DMS114 treated with DMSO at 0.1 percent for 48 hours (cell line): ENCODE measurements around the gene MEF2D.

Experiments
- DNase-seq: peaks from one replicate; lab custom pipeline; 2025; ENCODE audit not compliant: unreplicated experiment; lab: John Stamatoyannopoulos, UW

Gene MEF2D

GRCh38 chr1:156525071-156525501 is 24.5 kb upstream of the MEF2D start:
- DNase-seq = no peak

DNA sequence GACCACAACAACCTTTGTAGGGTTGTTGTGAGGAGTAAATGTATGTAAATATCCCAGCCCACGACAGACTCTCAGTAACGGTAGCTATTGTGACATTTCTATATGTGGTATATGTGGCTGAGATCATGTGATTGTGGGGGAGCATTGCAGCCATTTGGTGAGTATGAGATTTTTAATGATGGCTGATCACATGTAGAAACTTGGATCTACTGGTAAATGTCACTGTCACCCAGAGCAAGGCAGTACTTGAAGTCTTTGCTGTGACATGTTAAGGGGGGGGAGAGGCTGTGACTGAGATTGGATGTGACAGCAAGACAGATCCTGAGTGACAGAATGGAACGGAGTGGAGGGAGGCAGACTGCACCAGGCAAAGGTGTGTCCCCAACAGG is 23.9 kb upstream of the MEF2D start:
- DNase-seq = no peak

- no peak for DNase-seq
Measured at GRCh38 chr1:156523801-156524480, 23.4 kb upstream of the MEF2D start.

DNA sequence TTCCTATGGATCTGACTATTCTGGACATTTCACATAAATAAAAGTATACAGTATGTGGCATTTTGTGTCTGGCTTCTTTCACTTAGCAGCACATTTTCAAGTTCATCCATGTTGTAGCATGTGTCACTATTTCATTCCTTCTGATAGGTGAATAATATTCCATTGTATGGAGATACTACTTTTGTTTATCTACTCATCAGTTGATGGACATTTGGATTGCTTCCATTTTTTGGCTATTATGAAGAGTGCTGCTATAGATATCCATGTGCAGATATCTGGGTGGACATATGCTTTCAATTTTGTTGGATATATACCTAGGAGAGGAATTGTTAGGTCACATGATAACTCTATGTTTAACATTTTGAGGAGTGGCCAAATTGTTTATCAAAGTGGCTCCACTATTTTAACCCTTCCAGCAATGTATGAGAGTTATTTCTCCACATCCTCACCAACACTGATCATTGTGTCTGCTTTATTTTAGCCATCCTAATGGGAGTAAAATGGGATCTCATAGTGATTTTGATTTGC is 21.9 kb upstream of the MEF2D start:
- no peak for DNase-seq

- DNase-seq = no peak
Measured at GRCh38 chr1:156517748-156518147, 17.2 kb upstream of the MEF2D start.

- DNase-seq = no peak
Measured at GRCh38 chr1:156516821-156517220, 16.2 kb upstream of the MEF2D start.

DNA sequence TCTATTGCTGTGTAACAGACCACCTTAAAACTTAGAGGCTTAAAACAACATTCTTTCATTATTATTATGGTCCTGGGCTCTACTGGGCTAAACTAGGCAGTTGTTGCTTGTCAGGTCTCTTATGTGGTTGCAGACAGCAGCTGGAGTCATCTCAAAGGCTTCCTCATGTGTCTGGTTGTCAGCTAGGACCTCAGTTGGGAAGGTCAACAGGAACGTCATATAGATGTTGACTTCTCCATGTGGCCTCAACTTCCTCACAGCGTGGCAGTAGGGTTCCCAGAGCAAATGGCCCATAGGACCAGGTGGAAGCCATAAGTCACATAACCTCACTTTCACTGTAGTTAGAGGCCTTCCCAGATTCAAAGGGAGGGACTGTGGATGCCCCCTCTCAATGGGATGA is 15.4 kb upstream of the MEF2D start:
- no peak for DNase-seq

DNA sequence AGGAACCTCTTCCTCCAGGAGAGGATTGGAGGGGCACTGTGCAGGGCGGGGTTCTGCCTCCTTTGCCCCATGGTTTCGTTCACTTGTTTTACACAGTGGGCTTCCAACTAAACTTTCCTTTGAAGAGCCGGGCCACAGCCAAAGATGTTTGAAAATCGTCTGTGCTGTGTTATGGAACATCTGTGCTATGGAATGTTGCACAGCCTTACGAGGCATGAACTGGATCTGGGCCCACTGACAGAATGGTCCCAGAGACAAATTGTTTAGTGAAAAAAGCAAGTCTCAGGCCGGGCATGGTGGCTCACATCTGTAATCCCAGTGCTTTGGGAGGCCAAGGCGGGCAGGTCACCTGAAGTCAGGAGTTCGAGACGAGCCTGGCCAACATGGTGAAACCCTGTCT is 12.6 kb upstream of the MEF2D start:
- no peak for DNase-seq

DNA sequence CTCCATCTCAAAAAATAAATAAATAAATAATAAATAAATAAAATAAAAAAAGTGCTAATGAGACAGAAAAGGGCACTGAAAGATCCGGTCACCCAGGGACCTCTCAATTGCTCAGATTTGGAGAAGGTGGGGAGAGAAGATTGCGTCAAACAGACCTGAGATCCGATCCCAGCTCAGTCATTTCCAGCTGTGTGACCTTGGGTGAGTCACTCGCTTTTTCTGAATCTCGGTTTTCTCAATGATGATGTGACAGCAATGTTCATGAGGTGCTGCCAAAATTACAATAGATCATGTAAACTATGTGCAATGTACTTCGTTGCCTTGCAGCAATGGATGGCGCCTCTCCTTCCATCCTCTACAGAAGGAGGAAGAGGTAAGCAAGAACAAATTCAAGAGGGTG is 11.1 kb upstream of the MEF2D start:
- DNase-seq = no peak

- no peak for DNase-seq
Measured at GRCh38 chr1:156510709-156511108, 10.1 kb upstream of the MEF2D start.

DNA sequence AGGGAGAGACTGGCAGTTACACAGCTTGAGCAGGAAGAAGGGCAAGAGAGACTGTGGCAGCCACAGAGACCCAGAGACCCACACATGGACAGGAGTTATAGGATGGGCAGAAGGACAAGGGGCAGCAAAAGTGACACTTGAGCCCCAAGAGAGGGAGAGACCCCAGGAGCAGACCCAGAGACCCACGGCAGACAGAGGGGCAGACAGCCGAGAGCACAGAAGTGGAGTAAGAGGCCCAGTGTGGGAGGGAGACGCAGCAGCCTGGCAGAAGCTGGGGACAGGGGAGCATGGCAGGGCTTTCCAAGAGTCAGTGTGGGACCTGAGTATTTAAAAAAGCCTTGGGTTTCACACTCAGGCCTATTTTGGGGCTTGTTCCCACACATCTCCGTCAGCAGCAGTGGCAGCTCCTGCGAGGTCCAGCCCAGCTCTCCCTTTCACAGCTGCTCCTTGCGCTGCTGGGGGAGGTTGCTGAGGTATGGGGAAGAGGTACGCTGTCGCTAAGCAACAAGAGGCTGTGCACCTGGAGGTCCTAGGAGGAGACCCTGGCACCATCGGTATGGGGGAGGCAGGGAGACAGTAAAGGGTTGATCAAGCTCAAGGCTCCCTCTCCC is 9.0 kb upstream of the MEF2D start:
- DNase-seq = no peak

DNA sequence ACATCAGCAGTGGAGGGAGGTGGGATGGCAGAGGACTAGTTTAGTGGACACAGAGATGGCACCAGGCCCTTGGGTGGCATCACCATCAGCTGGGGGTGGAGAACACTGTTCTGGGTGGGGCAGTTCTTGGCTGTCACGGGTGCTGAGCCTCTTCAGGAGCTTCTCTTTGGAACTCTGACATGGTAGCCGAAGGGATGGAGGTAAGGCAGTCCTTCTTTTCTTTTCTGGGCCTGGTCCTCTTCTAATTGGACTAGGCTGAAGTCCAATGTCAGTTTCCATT is 8.3 kb upstream of the MEF2D start:
- DNase-seq = no peak

GRCh38 chr1:156508205-156508954 is 7.8 kb upstream of the MEF2D start:
- no peak for DNase-seq

DNA sequence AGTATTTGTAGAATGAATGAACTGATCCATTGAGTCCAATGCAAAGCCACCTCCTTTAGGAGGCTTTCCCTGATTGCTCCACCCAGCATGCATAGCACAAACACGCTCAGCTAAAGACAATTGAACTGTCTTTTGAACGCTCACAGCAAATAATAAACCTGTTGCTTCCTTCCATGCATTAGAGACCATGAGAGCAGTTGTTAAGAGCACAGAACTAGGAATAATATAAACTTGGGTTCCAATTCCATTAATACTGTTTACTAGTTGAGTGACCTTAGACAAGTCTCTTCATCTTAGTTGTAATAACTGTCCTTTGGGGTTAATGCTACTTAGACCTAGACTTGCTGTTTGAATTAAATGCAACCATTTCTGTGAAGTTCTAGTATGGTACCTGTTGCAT is 5.9 kb upstream of the MEF2D start:
- DNase-seq = no peak

DNA sequence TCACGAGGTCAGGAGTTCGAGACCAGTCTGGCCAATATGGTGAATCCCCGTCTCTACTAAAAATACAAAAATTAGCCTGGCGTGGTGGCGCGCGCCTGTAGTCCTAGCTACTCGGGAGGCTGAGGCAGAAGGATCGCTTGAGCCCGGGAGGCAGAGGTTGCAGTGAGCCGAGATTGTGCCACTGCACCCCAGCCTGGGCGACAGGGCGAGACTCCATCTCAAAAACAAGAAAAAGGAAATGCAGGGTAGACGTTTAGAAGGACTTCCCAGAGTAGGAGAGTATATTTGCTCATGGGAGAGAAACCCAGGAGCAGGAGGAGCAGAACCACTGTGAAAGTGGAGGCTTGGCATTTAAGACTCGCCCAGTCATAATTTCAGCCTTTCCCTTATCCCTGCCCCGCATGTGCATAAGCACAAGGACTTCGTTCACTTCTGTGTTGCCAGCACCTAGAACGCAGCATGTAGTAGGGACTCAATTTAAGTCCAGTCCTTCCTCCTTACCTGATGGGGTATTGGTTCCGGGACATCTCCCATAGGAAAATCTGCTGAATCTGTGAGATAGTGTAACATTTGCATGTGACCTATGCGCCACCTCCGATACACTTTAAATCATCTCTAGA is 5.2 kb upstream of the MEF2D start:
- no peak for DNase-seq

DNA sequence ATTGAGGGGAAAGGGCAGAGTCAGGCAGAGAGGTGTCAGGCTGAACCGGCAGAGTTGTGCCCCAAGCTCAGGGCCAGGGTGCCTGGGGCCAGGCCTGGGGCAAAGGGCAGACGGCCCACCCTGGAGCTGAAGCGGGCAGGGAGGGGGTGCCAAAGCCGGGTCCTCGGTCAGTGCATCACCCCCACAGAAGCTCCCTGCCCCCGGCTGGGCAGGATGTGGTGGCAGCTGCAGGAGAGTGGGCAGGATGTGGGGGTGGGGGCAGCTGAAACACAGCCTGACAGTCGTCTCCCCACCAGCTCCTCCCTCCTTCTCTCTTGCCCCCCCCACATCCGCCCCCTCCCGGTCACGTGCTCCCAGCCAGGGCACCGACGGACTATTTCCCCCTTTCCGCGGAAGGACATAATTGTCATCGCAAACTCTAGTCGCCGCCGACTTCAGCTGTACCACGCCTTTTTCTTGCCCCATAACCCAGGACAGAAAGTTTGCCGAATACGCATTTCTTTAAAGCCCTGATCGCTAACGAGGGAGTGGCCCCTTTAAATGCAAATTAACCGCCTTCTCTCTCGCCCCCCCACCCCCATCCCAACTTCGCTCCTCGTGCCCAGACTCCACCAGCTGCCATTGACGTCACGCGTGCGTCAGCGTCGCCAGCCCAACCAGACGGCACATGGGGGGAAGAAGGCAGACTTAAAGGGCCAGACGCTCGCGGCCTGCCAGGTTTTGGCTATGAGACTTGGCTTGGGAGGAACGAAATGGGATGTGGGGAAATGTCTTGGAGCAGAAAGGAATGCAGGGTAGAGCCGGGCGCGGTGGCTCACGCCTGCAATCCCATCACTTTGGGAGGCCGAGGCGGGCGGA is 4.5 kb upstream of the MEF2D start:
- peak; percentile 97 for DNase-seq

GRCh38 chr1:156504438-156504813 is 3.9 kb upstream of the MEF2D start:
- no peak for DNase-seq

- no peak for DNase-seq
Measured at GRCh38 chr1:156503698-156504437, 3.3 kb upstream of the MEF2D start.

- no peak for DNase-seq
Measured at GRCh38 chr1:156502894-156503697, 2.5 kb upstream of the MEF2D start.
